DOHH2 (cell line): ENCODE results near the gene ARNT2.

Source experiments
- EZH2phosphoT487 ChIP-seq: fragments of 200-600 bp; sonication (generic); IDR thresholded peaks from 2 replicates; pipeline ENCODE4 v1.6.1; 2017; ENCODE audit warnings: borderline replicate concordance, mild to moderate bottlenecking, antibody characterized with exemption, low read length, moderate library complexity, mixed read lengths
- TF ChIP-seq, protein P1 (sequence below): fragments of 200-600 bp; sonication (generic); IDR thresholded peaks from one replicate; pipeline ENCODE4 v1.5.1; 2014; ENCODE audit warnings: antibody characterized with exemption, mild to moderate bottlenecking, low read depth, low read length; ENCODE audit not compliant: poor library complexity, severe bottlenecking

DNA sequence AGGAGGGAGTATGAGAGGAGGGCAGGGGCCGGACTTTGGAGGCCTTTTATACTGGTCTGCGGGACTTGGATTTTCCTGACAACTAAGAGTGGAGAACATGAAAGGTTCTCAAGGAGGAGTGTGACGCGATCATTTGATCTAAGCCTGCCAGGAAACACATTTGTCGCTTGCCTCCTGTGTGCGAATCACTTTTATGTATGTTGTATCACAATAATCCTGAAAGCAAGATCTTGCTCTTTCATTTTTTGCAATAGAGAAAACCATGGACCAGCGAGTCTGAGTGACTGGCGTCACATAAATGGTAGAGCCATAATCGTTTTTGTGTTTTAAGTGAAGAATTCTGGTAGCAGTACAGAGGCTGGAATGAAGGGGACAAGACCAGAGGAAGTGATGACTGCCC lies 100.7 kb downstream of the ARNT2 start:
- TF ChIP-seq, protein P1, sequence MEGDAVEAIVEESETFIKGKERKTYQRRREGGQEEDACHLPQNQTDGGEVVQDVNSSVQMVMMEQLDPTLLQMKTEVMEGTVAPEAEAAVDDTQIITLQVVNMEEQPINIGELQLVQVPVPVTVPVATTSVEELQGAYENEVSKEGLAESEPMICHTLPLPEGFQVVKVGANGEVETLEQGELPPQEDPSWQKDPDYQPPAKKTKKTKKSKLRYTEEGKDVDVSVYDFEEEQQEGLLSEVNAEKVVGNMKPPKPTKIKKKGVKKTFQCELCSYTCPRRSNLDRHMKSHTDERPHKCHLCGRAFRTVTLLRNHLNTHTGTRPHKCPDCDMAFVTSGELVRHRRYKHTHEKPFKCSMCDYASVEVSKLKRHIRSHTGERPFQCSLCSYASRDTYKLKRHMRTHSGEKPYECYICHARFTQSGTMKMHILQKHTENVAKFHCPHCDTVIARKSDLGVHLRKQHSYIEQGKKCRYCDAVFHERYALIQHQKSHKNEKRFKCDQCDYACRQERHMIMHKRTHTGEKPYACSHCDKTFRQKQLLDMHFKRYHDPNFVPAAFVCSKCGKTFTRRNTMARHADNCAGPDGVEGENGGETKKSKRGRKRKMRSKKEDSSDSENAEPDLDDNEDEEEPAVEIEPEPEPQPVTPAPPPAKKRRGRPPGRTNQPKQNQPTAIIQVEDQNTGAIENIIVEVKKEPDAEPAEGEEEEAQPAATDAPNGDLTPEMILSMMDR: no peak
- TF ChIP-seq EZH2phosphoT487: no peak
